HCT116 (cell line): ENCODE measurements around the gene GDNF.

Source experiments
- ATF3 ChIP-seq: IDR thresholded peaks from 2 replicates; pipeline ENCODE4 v1.6.1; 2012
- CTCF ChIP-seq, 3 experiments: fragments of 200-600 bp in 1 of 3; sonication (generic) in 1 of 3; IDR thresholded peaks in 2 of 3; conservative IDR thresholded peaks in 1 of 3; 2 replicates each; pipeline ENCODE4 v1.5.1; 2012 to 2017; ENCODE audit warnings: low read depth in 2 of 3, low read length in 2 of 3, antibody characterized with exemption in 1 of 3, borderline replicate concordance in 1 of 3, control low read depth in 1 of 3, mild to moderate bottlenecking in 1 of 3, mixed read lengths in 1 of 3, mixed run types in 1 of 3, moderate library complexity in 1 of 3; ENCODE audit not compliant: insufficient read depth in 1 of 3
- EZH2 ChIP-seq: fragments of 200-600 bp; sonication (generic); IDR thresholded peaks from 2 replicates; pipeline ENCODE4 v1.6.1; 2017; ENCODE audit warnings: antibody characterized with exemption, mixed run types
- EZH2phosphoT487 ChIP-seq: fragments of 200-600 bp; IDR thresholded peaks from 2 replicates; pipeline ENCODE4 v1.6.1; 2018; ENCODE audit warnings: antibody characterized with exemption, borderline replicate concordance
- JUND ChIP-seq: IDR thresholded peaks from 2 replicates; pipeline ENCODE4 v1.6.1; 2012
- POLR2A ChIP-seq: IDR thresholded peaks from 2 replicates; pipeline ENCODE4 v1.7.0; 2011; ENCODE audit warnings: borderline replicate concordance; ENCODE audit not compliant: insufficient read depth, insufficient read length; ENCODE audit errors: extremely low read depth
- POLR2AphosphoS5 ChIP-seq: IDR thresholded peaks from 2 replicates; pipeline ENCODE4 v1.6.1; 2011; ENCODE audit warnings: mild to moderate bottlenecking, low read depth, low read length, moderate library complexity
- RAD21 ChIP-seq: IDR thresholded peaks from 2 replicates; pipeline ENCODE4 v1.6.1; 2012; ENCODE audit warnings: low read depth, mild to moderate bottlenecking
- SRF ChIP-seq: IDR thresholded peaks from 2 replicates; pipeline ENCODE4 v1.6.1; 2012; ENCODE audit warnings: low read depth
- ZNF274 ChIP-seq: fragments of 200-500 bp; sonication (Bioruptor generic); IDR thresholded peaks from 2 replicates; pipeline ENCODE4 v1.6.1; 2014; ENCODE audit warnings: mild to moderate bottlenecking, low read depth, low read length, inconsistent platforms

- TF ChIP-seq EZH2: no peak
- TF ChIP-seq POLR2AphosphoS5: no peak
- no peak for TF ChIP-seq SRF
- TF ChIP-seq CTCF (IDR thresholded peaks at IDR 0.05 in 2 of 3, conservative IDR thresholded peaks at IDR 0.05 in 1 of 3; ENCODE audit: borderline replicate concordance in 1 of 3, insufficient read depth in 1 of 3, low read depth in 2 of 3, low read length in 2 of 3): no peak
- TF ChIP-seq ZNF274: no peak
- TF ChIP-seq RAD21: no peak
- no peak for TF ChIP-seq POLR2A
- TF ChIP-seq ATF3: no peak
- no peak for TF ChIP-seq JUND
- no peak for TF ChIP-seq EZH2phosphoT487
Measured at GRCh38 chr5:37836592-37837413, 3.0 kb downstream of the GDNF start.
